ENCODE measurements around the gene DNAH17.

- TF ChIP-seq RAD21 (IDR thresholded peaks at IDR 0.05; ENCODE audit: low read length), result no peak
- no peak for TF ChIP-seq EP300 (IDR thresholded peaks at IDR 0.05; ENCODE audit: borderline replicate concordance in 1 of 2, low read depth in 1 of 2, low read length in 1 of 2)
- no peak for TF ChIP-seq USF2 (IDR thresholded peaks at IDR 0.05; ENCODE audit: borderline replicate concordance, low read depth, low read length)
- TF ChIP-seq CTCF (IDR thresholded peaks at IDR 0.05), result no peak
Measured at GRCh38 chr17:78561166-78561565, 16.0 kb downstream of the DNAH17 start.

All from SK-N-SH (cell line).